ENCODE data around the gene C19orf85. TPM values are rescaled to one million over a fixed set of nuclear protein-coding genes. Genes with fewer than 3 reads are reported as not detected.

Gene C19orf85
- total RNA-seq, 1 experiment from 2014 or later: not detected

GRCh38 chr19:55419624-55420236 is 44.8 kb downstream of the C19orf85 start:
- H3K4me1 Mint-ChIP-seq (ENCODE audit: low read depth, unreplicated experiment): peaks cover 6% of the 10 kb centered on the region
- H3K4me1 ChIP-seq: no peaks in the 10 kb centered on the region
- no peak for DNase-seq
- no peak overlapping the region for H3K27ac Mint-ChIP-seq (ENCODE audit: unreplicated experiment)
- no peak overlapping the region for H3K4me3 Mint-ChIP-seq (ENCODE audit: unreplicated experiment)
- no peaks in the 10 kb centered on the region for H3K27me3 ChIP-seq (replicated peaks; ENCODE audit: control insufficient read depth, insufficient read depth, low read length)
- H3K4me3 ChIP-seq (ENCODE audit: low read depth, low read length): no peak overlapping the region
- peaks cover 4% of the 10 kb centered on the region; the same call in 1 of the 2 replicates for H3K9me3 ChIP-seq
- CTCF ChIA-PET: interaction anchor here (0.8 to 1.2 kb wide), 2 partner anchors 213 to 1547 kb away, joined by 3 read pairs; no protein-coding TSS in a partner anchor
- H3K27me3 Mint-ChIP-seq (ENCODE audit: insufficient read depth, unreplicated experiment): peaks cover under 1% of the 10 kb centered on the region
- H3K9me3 Mint-ChIP-seq (ENCODE audit: unreplicated experiment): no peaks in the 10 kb centered on the region
- no peaks in the 10 kb centered on the region for H3K36me3 ChIP-seq (ENCODE audit: control insufficient read depth, insufficient read depth, low read length)
- no peaks in the 10 kb centered on the region for H3K36me3 Mint-ChIP-seq (ENCODE audit: insufficient read depth, unreplicated experiment)
- BruUV-seq (replicated peaks): no TSS peak
- intact Hi-C loops (cut with micrococcal nuclease; ENCODE audit: unreplicated experiment): loop anchor here (2.0 kb wide), 1 partner anchor 127 kb away; no protein-coding TSS in a partner anchor
- TF ChIP-seq, protein P1, sequence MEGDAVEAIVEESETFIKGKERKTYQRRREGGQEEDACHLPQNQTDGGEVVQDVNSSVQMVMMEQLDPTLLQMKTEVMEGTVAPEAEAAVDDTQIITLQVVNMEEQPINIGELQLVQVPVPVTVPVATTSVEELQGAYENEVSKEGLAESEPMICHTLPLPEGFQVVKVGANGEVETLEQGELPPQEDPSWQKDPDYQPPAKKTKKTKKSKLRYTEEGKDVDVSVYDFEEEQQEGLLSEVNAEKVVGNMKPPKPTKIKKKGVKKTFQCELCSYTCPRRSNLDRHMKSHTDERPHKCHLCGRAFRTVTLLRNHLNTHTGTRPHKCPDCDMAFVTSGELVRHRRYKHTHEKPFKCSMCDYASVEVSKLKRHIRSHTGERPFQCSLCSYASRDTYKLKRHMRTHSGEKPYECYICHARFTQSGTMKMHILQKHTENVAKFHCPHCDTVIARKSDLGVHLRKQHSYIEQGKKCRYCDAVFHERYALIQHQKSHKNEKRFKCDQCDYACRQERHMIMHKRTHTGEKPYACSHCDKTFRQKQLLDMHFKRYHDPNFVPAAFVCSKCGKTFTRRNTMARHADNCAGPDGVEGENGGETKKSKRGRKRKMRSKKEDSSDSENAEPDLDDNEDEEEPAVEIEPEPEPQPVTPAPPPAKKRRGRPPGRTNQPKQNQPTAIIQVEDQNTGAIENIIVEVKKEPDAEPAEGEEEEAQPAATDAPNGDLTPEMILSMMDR (IDR thresholded peaks at IDR 0.05; ENCODE audit: insufficient read depth in 1 of 2, low read depth in 1 of 2, low read length in 1 of 2, severe bottlenecking in 1 of 2, unreplicated experiment in 1 of 2): no peak
- POLR2A ChIA-PET: interaction anchor here (0.8 kb wide), 1 partner anchor 12 kb away, joined by 3 read pairs; the partner anchor contains the start of gene UBE2S

- Histone ChIP-seq H3K4me1 (no peaks in the 10 kb centered on the region), H3K27me3 (replicated peaks; ENCODE audit: control insufficient read depth, insufficient read depth, low read length) (no peaks in the 10 kb centered on the region), H3K36me3 (ENCODE audit: control insufficient read depth, insufficient read depth, low read length) (no peaks in the 10 kb centered on the region), H3K4me3 (ENCODE audit: low read depth, low read length) (no peak overlapping the region), H3K9me3 (peaks cover 4% of the 10 kb centered on the region; the same call in 1 of the 2 replicates)
- ChIA-PET POLR2A (no interaction called here), CTCF (interaction anchor here (0.5 to 1.1 kb wide), 2 partner anchors 35 to 220 kb away, joined by 3 to 4 read pairs; partner anchors contain the start of gene TMEM238)
- TF ChIP-seq, protein P1 (IDR thresholded peaks at IDR 0.05; ENCODE audit: insufficient read depth in 1 of 2, low read depth in 1 of 2, low read length in 1 of 2, severe bottlenecking in 1 of 2, unreplicated experiment in 1 of 2): no peak
- no TSS peak for BruUV-seq (replicated peaks)
- no peaks in the 10 kb centered on the region for H3K27me3 Mint-ChIP-seq (ENCODE audit: insufficient read depth, unreplicated experiment)
- no peak for DNase-seq
- no peak overlapping the region for H3K27ac Mint-ChIP-seq (ENCODE audit: unreplicated experiment)
- no peak overlapping the region for H3K4me3 Mint-ChIP-seq (ENCODE audit: unreplicated experiment)
- H3K4me1 Mint-ChIP-seq (ENCODE audit: low read depth, unreplicated experiment): peaks cover 6% of the 10 kb centered on the region
- H3K36me3 Mint-ChIP-seq (ENCODE audit: insufficient read depth, unreplicated experiment): no peaks in the 10 kb centered on the region
- no peaks in the 10 kb centered on the region for H3K9me3 Mint-ChIP-seq (ENCODE audit: unreplicated experiment)
- intact Hi-C loops (cut with micrococcal nuclease; ENCODE audit: unreplicated experiment): loop anchor here (2.0 kb wide), 1 partner anchor 126 kb away; no protein-coding TSS in a partner anchor
These were observed 45.4 kb downstream of the C19orf85 start for GRCh38 chr19:55419103-55419502.

GRCh38 chr19:55418185-55418584 is 46.4 kb downstream of the C19orf85 start:
- intact Hi-C loops (cut with micrococcal nuclease; ENCODE audit: unreplicated experiment): loop anchor here (1.0 to 2.0 kb wide), 4 partner anchors 125 to 277 kb away; no protein-coding TSS in a partner anchor
- ChIA-PET CTCF (interaction anchor here (0.6 to 1.4 kb wide), 9 partner anchors 33 to 277 kb away, joined by 3 to 8 read pairs (median 5); partner anchors contain the start of genes KMT5C, PPP6R1, SYT5 and TMEM238), POLR2A (interaction anchor here (0.6 kb wide), 1 partner anchor 210 kb away, joined by 3 read pairs; no protein-coding TSS in a partner anchor)
- Histone ChIP-seq H3K4me3 (ENCODE audit: low read depth, low read length) (no peak overlapping the region), H3K9me3 (peaks cover 4% of the 10 kb centered on the region; the same call in 1 of the 2 replicates), H3K36me3 (ENCODE audit: control insufficient read depth, insufficient read depth, low read length) (no peaks in the 10 kb centered on the region), H3K27me3 (replicated peaks; ENCODE audit: control insufficient read depth, insufficient read depth, low read length) (no peaks in the 10 kb centered on the region), H3K4me1 (no peaks in the 10 kb centered on the region)
- Mint-ChIP-seq H3K4me3 (ENCODE audit: unreplicated experiment) (no peak overlapping the region), H3K27ac (ENCODE audit: unreplicated experiment) (no peak overlapping the region), H3K4me1 (ENCODE audit: low read depth, unreplicated experiment) (peaks cover 6% of the 10 kb centered on the region), H3K9me3 (ENCODE audit: unreplicated experiment) (no peaks in the 10 kb centered on the region), H3K27me3 (ENCODE audit: insufficient read depth, unreplicated experiment) (no peaks in the 10 kb centered on the region), H3K36me3 (ENCODE audit: insufficient read depth, unreplicated experiment) (no peaks in the 10 kb centered on the region)
- TF ChIP-seq, protein P1 (IDR thresholded peaks at IDR 0.05; ENCODE audit: insufficient read depth in 1 of 2, low read depth in 1 of 2, low read length in 1 of 2, severe bottlenecking in 1 of 2, unreplicated experiment in 1 of 2): peak; percentile 76 to 85
- peak; percentile 77 to 81 for DNase-seq
- no TSS peak for BruUV-seq (replicated peaks)

Other genes with a start within 250 kb of the C19orf85 start
- 18.0 and 21.2 TPM in 2 replicates for gene TMEM86B, start 236.0 kb downstream of the C19orf85 start, total RNA-seq (2022)
- gene PPP6R1, start 205.7 kb downstream of the C19orf85 start, total RNA-seq (2022): 113 and 118 TPM in 2 replicates
- 69.6 and 71.4 TPM in 2 replicates for gene HSPBP1, start 184.6 kb downstream of the C19orf85 start, total RNA-seq (2022)
- 24.6 and 28.6 TPM in 2 replicates for gene BRSK1, start 180.8 kb downstream of the C19orf85 start, total RNA-seq (2022)
- 1.6 and 3.4 TPM in 2 replicates for gene TMEM150B, start 139.4 kb downstream of the C19orf85 start, total RNA-seq (2022)
- 25.8 and 26.3 TPM in 2 replicates for gene KMT5C, start 124.9 kb downstream of the C19orf85 start, total RNA-seq (2022)
- gene COX6B2, start 110.0 kb downstream of the C19orf85 start, total RNA-seq (2022): 0.27 and 0.35 TPM in 2 replicates
- not detected in 2 replicates for gene GARIN5B, start 101.5 kb downstream of the C19orf85 start, total RNA-seq (2022)
- gene IL11, start 94.3 kb downstream of the C19orf85 start, total RNA-seq (2022): 0.70 and 1.1 TPM in 2 replicates
- gene TMEM190, start 87.9 kb downstream of the C19orf85 start, total RNA-seq (2022): not detected in 2 replicates
- 18.1 and 22.7 TPM in 2 replicates for gene TMEM238, start 80.5 kb downstream of the C19orf85 start, total RNA-seq (2022)
- gene RPL28, start 78.8 kb downstream of the C19orf85 start, total RNA-seq (2022): 2,048 and 2,146 TPM in 2 replicates
- gene UBE2S, start 57.0 kb downstream of the C19orf85 start, total RNA-seq (2022): 279 and 293 TPM in 2 replicates
- gene SHISA7, start 21.5 kb downstream of the C19orf85 start, total RNA-seq (2022): not detected in 2 replicates
- 40.6 and 49.6 TPM in 2 replicates for gene ISOC2, start 3.1 kb downstream of the C19orf85 start, total RNA-seq (2022)
- gene ZNF628, start 11.9 kb upstream of the C19orf85 start, total RNA-seq (2022): 12.3 and 13.9 TPM in 2 replicates
- 40.9 and 45.2 TPM in 2 replicates for gene NAT14, start 20.4 kb upstream of the C19orf85 start, total RNA-seq (2022)
- 0.58 and 0.86 TPM in 2 replicates for gene SSC5D, start 23.7 kb upstream of the C19orf85 start, total RNA-seq (2022)
- not detected in 2 replicates for gene SBK2, start 72.4 kb upstream of the C19orf85 start, total RNA-seq (2022)
- 2.3 and 2.4 TPM in 2 replicates for gene SBK3, start 80.8 kb upstream of the C19orf85 start, total RNA-seq (2022)
- gene ZNF579, start 116.1 kb upstream of the C19orf85 start, total RNA-seq (2022): 26.5 and 30.4 TPM in 2 replicates
- gene FIZ1, start 134.8 kb upstream of the C19orf85 start, total RNA-seq (2022): 27.2 and 27.7 TPM in 2 replicates
- 10.8 and 11.1 TPM in 2 replicates for gene ZNF524, start 135.5 kb upstream of the C19orf85 start, total RNA-seq (2022)
- gene ZNF865, start 140.9 kb upstream of the C19orf85 start, total RNA-seq (2022): 13.2 and 14.5 TPM in 2 replicates
- gene ZNF784, start 159.8 kb upstream of the C19orf85 start, total RNA-seq (2022): 8.5 and 10.2 TPM in 2 replicates
- gene ZNF580, start 176.3 kb upstream of the C19orf85 start, total RNA-seq (2022): 38.5 and 41.4 TPM in 2 replicates
- gene ZNF581, start 178.9 kb upstream of the C19orf85 start, total RNA-seq (2022): 46.2 and 47.4 TPM in 2 replicates
- gene CCDC106, start 183.5 kb upstream of the C19orf85 start, total RNA-seq (2022): 17.4 and 17.6 TPM in 2 replicates
- 289 TPM in 2 replicates for gene U2AF2, start 190.3 kb upstream of the C19orf85 start, total RNA-seq (2022)
- gene EPN1, start 210.5 kb upstream of the C19orf85 start, total RNA-seq (2022): 197 and 201 TPM in 2 replicates